ENCODE measurements around the gene CPB1.

CPB1 gene

DNA sequence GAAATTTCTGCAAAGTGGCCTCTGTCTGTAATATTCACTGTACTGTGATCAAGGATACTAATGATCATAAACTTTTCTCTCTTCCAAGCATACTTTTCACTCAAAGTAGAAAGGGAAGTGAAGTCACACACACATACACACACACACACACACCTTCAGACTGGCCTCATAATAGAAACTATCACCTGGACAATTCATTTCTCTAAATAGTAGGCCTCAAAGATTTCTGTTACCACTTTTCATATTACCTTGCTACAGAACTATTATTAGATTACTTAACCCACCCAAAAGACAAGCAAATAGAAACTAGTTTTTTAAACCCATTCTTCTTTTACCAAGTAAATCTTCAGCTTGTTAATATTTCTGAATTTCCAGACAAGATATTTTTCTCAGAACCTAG, 12.2 kb downstream of the CPB1 start:
- no peak for DNase-seq

- no peak for DNase-seq
These were observed 12.8 kb downstream of the CPB1 start for GRCh38 chr3:148840451-148840850.

- no peak for DNase-seq
These were observed 18.3 kb downstream of the CPB1 start for GRCh38 chr3:148845756-148846395.

DNA sequence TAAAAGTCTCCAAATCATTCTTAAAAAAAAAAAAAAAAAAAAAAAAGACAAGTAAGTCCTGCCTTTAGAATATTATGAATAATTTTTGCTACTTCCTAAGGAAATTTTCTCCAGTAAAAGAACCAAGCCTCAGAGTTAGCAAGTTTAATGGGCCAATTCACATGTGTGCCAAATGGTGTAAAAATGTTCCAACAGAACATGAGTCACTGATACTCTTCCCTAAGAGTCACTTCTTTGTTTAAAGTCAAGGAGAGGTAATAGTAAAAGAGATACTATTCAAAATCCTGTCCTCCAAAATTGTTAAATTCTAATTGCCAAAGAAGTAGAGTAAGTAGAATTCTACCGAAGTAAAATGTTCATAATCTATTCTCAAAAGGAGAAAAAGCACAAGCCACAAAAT, 19.7 kb downstream of the CPB1 start:
- DNase-seq = no peak

- no peak for DNase-seq
These were observed 20.8 kb downstream of the CPB1 start for GRCh38 chr3:148848410-148848809.

DNA sequence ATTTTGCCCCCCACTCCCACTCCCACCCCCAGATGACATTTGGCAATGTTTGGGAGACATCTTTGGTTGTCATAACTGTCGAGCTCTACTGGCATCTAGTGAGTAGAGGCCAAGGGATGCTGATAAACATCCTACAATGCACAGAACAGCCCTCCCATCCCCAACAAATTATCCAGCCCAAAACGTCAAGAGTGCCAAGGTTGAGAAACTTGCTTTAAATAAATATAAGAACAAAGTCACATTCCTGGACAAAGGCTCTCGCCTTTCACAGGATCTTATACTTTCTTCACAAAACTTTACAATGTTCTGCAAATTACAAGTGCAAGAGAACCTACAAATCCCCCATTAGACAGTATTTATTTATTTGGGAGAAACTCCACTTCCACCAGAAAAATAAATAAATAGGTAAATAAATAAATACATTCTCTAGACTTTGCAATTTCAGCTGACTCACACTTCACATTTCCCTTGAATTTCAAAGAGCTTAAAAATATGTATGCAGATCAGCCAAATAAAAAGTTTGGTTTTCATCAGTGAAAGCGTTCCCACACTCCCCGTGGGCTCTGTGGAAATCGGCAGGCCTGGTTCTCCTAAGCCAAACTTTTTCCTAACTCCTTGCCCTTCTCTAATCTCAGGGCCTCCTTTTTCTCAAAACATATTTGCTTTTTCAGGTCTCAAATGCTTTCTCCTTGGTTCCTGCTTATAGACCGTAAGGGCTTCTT, 24.8 kb downstream of the CPB1 start:
- no peak for DNase-seq

GRCh38 chr3:148853076-148853475, 25.5 kb downstream of the CPB1 start:
- no peak for DNase-seq

DNA sequence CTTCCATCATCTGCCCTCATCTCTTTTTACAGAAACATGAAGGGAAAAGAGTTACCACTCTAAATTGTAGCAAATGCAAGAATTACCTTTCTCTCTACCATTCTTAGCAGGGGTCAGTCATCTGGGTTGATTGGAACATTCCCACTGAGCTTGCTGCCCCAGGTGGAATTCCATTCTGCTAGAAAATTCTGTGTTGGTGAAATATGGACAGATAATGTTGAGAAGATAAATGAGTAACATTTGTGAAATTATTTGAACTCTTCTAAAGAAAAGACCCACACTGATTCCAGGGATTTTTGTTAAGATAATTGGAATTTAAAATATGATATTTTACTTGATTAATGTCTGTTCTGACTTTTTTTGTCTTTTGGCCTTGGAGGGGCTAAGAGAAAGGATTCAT, 26.4 kb downstream of the CPB1 start:
- no peak for DNase-seq

DNA sequence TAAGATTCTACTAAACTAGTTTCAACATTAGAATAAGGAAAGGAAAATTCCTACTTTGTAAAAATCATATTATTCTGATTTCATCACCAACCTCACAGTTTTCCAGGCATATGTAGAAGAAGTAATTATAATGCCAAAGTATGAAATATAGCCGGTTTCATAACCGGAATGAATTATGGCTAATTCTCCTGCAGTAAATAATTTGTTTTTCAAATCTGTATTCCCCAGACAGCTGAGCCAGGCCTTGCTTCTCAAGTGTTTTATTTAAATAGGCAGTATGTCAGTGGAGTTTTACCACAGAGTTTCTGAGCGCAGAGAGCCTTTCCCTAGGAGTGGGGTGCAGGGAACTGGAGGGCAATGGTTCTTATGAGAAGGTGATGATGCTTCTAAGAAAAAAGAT, 28.8 kb downstream of the CPB1 start:
- DNase-seq = no peak

- DNase-seq = no peak
These were observed 29.7 kb downstream of the CPB1 start for GRCh38 chr3:148857316-148857715.

- peak; percentile 14 for DNase-seq
These were observed 33.8 kb downstream of the CPB1 start for GRCh38 chr3:148861277-148861869.

DNA sequence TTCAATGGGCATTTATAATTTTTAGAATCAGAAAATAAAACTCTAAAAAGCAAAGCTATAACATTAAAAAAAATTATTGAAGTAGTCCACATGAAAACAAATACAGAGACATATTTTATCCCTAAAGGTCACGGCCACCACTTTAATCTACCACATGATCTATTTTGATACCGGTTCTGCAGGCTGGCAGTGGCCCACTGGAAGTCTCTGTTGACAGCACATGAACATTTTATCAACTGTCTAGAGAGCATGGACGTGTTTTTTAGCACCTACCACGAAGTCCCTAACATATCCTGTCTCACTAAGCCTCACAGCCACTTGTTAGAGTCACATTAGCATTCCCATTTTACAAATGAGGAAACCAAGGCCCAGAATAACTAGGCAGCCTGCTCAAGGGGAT, 35.7 kb downstream of the CPB1 start:
- no peak for DNase-seq

GRCh38 chr3:148863814-148864213, 36.2 kb downstream of the CPB1 start:
- no peak for DNase-seq

DNA sequence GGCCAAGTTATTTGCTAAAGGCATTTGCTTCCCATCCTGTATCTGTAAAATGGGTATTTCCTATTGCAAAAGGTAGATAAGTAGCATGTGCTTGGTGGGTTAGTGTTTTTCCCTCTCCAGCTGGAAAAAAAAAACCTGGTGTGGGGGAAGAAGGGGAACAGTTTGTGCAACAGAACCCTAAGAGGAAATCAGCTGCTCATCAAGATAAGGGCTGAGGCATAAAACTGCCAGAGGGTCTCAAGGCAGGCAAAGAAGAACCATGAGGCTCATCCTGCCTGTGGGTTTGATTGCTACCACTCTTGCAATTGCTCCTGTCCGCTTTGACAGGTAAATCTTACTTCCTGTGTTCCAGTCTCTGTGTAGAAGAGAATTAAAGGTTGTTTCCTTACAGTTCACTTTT, 37.4 kb downstream of the CPB1 start, which contains the start of gene CPA3:
TSS of gene CPA3 (plus strand) at position 248 of the 400 bp plus-strand sequence. CDS start at position 260, 12 bp downstream.
- no peak for DNase-seq

- DNase-seq = no peak
These were observed 38.6 kb downstream of the CPB1 start for GRCh38 chr3:148866261-148866660.

- no peak for DNase-seq
These were observed 45.8 kb downstream of the CPB1 start for GRCh38 chr3:148873270-148873927.

- no peak for DNase-seq
These were observed 46.4 kb downstream of the CPB1 start for GRCh38 chr3:148873977-148874376.

- DNase-seq = no peak
These were observed 50.5 kb downstream of the CPB1 start for GRCh38 chr3:148878095-148878494.

DNA sequence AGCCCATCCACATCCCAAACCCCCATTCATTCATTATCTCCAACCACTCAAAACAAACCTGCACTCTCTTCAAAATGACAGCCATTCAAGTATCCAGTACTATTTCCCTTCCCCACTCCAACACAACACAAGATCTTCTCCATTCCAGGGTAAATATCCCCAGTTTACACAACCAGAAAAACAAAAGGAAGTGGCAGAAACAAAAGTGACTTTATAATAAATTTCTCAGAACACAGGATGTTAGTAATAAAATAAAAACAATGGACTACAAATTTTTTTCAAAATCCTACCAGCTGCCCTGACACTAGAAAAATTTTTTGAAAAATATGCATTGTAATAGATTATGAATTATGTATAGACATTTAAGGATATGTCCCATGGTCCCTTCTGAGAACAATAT, 51.6 kb downstream of the CPB1 start:
- no peak for DNase-seq

- no peak for DNase-seq
These were observed 53.1 kb downstream of the CPB1 start for GRCh38 chr3:148880681-148881080.

- no peak for DNase-seq
These were observed 53.7 kb downstream of the CPB1 start for GRCh38 chr3:148881286-148881685.

- DNase-seq = no peak
These were observed 54.7 kb downstream of the CPB1 start for GRCh38 chr3:148882288-148882687.

- no peak for DNase-seq
These were observed 55.6 kb downstream of the CPB1 start for GRCh38 chr3:148883163-148883562.

DNA sequence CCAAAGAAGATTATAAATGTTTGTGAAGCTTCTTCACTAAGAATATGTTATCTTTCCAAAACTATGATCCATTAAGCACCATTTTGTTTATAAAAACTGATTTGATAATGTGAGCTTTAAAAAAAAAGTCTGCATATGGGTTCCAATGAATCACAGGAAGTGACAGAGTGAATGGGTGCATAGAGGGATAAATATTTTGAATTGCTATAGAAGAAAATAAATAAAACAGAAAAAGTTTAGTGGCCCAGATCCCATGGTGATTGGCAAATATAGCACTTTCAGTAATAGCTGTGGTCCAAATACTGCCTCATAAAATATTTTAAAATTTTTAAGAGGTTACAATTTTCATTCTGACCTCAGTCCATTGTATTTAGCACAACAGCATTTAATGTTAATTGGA, 56.6 kb downstream of the CPB1 start:
- DNase-seq = no peak

Measured in NCI-H1092 (cell line).